H1 (cell line): ENCODE data around the gene ERLEC1. TPM values are rescaled to one million over a fixed set of nuclear protein-coding genes. Genes with fewer than 3 reads are reported as not detected.

Experiments used
- CEBPB ChIP-seq: IDR thresholded peaks from 2 replicates; pipeline ENCODE4 v1.6.1; 2012; ENCODE audit warnings: low read depth, low read length
- CHD2 ChIP-seq: IDR thresholded peaks from 2 replicates; pipeline ENCODE4 v1.6.1; 2012; ENCODE audit warnings: low read length, improper control_type of control experiment
- HDAC6 ChIP-seq: IDR thresholded peaks from one replicate; pipeline ENCODE4 v1.7.1; 2012; ENCODE audit warnings: low read depth, mild to moderate bottlenecking, inconsistent platforms, low read length, moderate library complexity
- NANOG ChIP-seq: IDR thresholded peaks from 2 replicates; pipeline ENCODE4 v1.6.1; 2011; ENCODE audit warnings: low read length, low read depth, mild to moderate bottlenecking, inconsistent platforms; ENCODE audit not compliant: insufficient read depth, poor library complexity, severe bottlenecking
- POLR2A ChIP-seq, 2 experiments: IDR thresholded peaks; 1 replicate in 1 of 2; 2 replicates in 1 of 2; pipeline ENCODE4 v1.6.1; 2011; ENCODE audit warnings: low read depth in 2 of 2, low read length in 2 of 2, mild to moderate bottlenecking in 2 of 2; ENCODE audit errors: control extremely low read depth in 1 of 2
- POLR2AphosphoS5 ChIP-seq: IDR thresholded peaks from 2 replicates; pipeline ENCODE4 v1.6.1; 2011; ENCODE audit warnings: low read depth, low read length
- SP4 ChIP-seq: IDR thresholded peaks from 2 replicates; pipeline ENCODE4 v1.6.1; 2012; ENCODE audit warnings: low read length, inconsistent platforms
- SRF ChIP-seq: IDR thresholded peaks from 2 replicates; pipeline ENCODE4 v1.6.1; 2011; ENCODE audit warnings: mild to moderate bottlenecking, low read depth, low read length, moderate library complexity
- TBP ChIP-seq: IDR thresholded peaks from 2 replicates; pipeline ENCODE4 v1.6.1; 2011; ENCODE audit warnings: low read depth, low read length, improper control_type of control experiment
- polyA plus RNA-seq, 7 experiments: library from polyadenylated mRNA; depleted of rRNA in 3 of 7; stranded (reverse) in 5 of 7; unstranded in 2 of 7; fragments of >200 nt in 5 of 7; fragments of 200-250 nt in 2 of 7; gene quantifications; 1 replicate in 5 of 7; 2 replicates in 1 of 7; 4 replicates in 1 of 7; pipeline versions ENCODE4 v1.2.1 to v1.2.3, GENCODE V29; 2011 to 2013; ENCODE audit warnings: missing spikeins in 2 of 7, mixed read lengths in 2 of 7
- total RNA-seq: library from RNA; stranded (reverse); fragmentation: NEBNext Ultra II Directional; extraction: Animal tissue kit (Norgen Biotek cat#: 25700); gene quantifications from 2 replicates; pipeline ENCODE4 v1.2.1, GENCODE V29; 2021
- TF ChIP-seq, protein P1 (sequence below): fragments of 300-600 bp; sonication (generic); IDR thresholded peaks from 2 replicates; pipeline ENCODE4 v1.7.1; 2012; ENCODE audit warnings: low read length, moderate library complexity, mild to moderate bottlenecking, inconsistent platforms; ENCODE audit not compliant: insufficient replicate concordance

Gene ERLEC1
- total and polyA plus RNA-seq, 2 of the 8 experiments (the other 6 are each of a cell fraction or from before 2014, with no cell fraction given) = 12.9 to 26.7 TPM

GRCh38 chr2:53852532-53852931 is 65.7 kb downstream of the ERLEC1 start (continued):
- TF ChIP-seq, protein P1, sequence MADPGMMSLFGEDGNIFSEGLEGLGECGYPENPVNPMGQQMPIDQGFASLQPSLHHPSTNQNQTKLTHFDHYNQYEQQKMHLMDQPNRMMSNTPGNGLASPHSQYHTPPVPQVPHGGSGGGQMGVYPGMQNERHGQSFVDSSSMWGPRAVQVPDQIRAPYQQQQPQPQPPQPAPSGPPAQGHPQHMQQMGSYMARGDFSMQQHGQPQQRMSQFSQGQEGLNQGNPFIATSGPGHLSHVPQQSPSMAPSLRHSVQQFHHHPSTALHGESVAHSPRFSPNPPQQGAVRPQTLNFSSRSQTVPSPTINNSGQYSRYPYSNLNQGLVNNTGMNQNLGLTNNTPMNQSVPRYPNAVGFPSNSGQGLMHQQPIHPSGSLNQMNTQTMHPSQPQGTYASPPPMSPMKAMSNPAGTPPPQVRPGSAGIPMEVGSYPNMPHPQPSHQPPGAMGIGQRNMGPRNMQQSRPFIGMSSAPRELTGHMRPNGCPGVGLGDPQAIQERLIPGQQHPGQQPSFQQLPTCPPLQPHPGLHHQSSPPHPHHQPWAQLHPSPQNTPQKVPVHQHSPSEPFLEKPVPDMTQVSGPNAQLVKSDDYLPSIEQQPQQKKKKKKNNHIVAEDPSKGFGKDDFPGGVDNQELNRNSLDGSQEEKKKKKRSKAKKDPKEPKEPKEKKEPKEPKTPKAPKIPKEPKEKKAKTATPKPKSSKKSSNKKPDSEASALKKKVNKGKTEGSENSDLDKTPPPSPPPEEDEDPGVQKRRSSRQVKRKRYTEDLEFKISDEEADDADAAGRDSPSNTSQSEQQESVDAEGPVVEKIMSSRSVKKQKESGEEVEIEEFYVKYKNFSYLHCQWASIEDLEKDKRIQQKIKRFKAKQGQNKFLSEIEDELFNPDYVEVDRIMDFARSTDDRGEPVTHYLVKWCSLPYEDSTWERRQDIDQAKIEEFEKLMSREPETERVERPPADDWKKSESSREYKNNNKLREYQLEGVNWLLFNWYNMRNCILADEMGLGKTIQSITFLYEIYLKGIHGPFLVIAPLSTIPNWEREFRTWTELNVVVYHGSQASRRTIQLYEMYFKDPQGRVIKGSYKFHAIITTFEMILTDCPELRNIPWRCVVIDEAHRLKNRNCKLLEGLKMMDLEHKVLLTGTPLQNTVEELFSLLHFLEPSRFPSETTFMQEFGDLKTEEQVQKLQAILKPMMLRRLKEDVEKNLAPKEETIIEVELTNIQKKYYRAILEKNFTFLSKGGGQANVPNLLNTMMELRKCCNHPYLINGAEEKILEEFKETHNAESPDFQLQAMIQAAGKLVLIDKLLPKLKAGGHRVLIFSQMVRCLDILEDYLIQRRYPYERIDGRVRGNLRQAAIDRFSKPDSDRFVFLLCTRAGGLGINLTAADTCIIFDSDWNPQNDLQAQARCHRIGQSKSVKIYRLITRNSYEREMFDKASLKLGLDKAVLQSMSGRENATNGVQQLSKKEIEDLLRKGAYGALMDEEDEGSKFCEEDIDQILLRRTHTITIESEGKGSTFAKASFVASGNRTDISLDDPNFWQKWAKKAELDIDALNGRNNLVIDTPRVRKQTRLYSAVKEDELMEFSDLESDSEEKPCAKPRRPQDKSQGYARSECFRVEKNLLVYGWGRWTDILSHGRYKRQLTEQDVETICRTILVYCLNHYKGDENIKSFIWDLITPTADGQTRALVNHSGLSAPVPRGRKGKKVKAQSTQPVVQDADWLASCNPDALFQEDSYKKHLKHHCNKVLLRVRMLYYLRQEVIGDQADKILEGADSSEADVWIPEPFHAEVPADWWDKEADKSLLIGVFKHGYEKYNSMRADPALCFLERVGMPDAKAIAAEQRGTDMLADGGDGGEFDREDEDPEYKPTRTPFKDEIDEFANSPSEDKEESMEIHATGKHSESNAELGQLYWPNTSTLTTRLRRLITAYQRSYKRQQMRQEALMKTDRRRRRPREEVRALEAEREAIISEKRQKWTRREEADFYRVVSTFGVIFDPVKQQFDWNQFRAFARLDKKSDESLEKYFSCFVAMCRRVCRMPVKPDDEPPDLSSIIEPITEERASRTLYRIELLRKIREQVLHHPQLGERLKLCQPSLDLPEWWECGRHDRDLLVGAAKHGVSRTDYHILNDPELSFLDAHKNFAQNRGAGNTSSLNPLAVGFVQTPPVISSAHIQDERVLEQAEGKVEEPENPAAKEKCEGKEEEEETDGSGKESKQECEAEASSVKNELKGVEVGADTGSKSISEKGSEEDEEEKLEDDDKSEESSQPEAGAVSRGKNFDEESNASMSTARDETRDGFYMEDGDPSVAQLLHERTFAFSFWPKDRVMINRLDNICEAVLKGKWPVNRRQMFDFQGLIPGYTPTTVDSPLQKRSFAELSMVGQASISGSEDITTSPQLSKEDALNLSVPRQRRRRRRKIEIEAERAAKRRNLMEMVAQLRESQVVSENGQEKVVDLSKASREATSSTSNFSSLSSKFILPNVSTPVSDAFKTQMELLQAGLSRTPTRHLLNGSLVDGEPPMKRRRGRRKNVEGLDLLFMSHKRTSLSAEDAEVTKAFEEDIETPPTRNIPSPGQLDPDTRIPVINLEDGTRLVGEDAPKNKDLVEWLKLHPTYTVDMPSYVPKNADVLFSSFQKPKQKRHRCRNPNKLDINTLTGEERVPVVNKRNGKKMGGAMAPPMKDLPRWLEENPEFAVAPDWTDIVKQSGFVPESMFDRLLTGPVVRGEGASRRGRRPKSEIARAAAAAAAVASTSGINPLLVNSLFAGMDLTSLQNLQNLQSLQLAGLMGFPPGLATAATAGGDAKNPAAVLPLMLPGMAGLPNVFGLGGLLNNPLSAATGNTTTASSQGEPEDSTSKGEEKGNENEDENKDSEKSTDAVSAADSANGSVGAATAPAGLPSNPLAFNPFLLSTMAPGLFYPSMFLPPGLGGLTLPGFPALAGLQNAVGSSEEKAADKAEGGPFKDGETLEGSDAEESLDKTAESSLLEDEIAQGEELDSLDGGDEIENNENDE = no peak
- TF ChIP-seq POLR2AphosphoS5 = no peak
- TF ChIP-seq HDAC6 = no peak
- no peak for TF ChIP-seq SRF
- no peak for TF ChIP-seq CHD2
- TF ChIP-seq POLR2A (IDR thresholded peaks at IDR 0.05; ENCODE audit: control extremely low read depth in 1 of 2, low read depth in 2 of 2, low read length in 2 of 2) = no peak
- no peak for TF ChIP-seq TBP
- no peak for TF ChIP-seq CEBPB
- no peak for TF ChIP-seq NANOG
- no peak for TF ChIP-seq SP4
